Measurements from ENCODE around the gene PXYLP1.

Gene PXYLP1

GRCh38 chr3:141272906-141273662 is 41.5 kb downstream of the PXYLP1 start:
- Histone ChIP-seq H3K9ac (ENCODE audit: low read depth, low read length) (no peak overlapping the region; the same call in 1 of the 2 replicates), H4K20me1 (ENCODE audit: insufficient read depth, low read length) (peaks cover 6% of the 10 kb centered on the region; the same call in 1 of the 2 replicates), H3K27me3 (ENCODE audit: insufficient read depth, low read length, poor library complexity) (no peaks in the 10 kb centered on the region), H2AFZ (ENCODE audit: low read depth, low read length) (no peak overlapping the region), H3K4me2 (ENCODE audit: insufficient read depth, low read length) (no peak overlapping the region), H3K4me3 (ENCODE audit: low read depth in 1 of 2, low read length in 2 of 2) (no peak overlapping the region), H3K9me3 (ENCODE audit: insufficient read depth, low read length, severe bottlenecking) (no peaks in the 10 kb centered on the region), H3K79me2 (ENCODE audit: insufficient read depth, low read length) (peaks cover 87% of the 10 kb centered on the region), H3K27ac (ENCODE audit: low read length) (peak overlapping the region; percentile 65), H3K4me1 (ENCODE audit: insufficient read depth, low read length) (peaks cover 72% of the 10 kb centered on the region), H3K36me3 (ENCODE audit: insufficient read depth, low read length) (peaks cover 100% of the 10 kb centered on the region)
- TF ChIP-seq, protein P1, sequence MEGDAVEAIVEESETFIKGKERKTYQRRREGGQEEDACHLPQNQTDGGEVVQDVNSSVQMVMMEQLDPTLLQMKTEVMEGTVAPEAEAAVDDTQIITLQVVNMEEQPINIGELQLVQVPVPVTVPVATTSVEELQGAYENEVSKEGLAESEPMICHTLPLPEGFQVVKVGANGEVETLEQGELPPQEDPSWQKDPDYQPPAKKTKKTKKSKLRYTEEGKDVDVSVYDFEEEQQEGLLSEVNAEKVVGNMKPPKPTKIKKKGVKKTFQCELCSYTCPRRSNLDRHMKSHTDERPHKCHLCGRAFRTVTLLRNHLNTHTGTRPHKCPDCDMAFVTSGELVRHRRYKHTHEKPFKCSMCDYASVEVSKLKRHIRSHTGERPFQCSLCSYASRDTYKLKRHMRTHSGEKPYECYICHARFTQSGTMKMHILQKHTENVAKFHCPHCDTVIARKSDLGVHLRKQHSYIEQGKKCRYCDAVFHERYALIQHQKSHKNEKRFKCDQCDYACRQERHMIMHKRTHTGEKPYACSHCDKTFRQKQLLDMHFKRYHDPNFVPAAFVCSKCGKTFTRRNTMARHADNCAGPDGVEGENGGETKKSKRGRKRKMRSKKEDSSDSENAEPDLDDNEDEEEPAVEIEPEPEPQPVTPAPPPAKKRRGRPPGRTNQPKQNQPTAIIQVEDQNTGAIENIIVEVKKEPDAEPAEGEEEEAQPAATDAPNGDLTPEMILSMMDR (IDR thresholded peaks at IDR 0.05; ENCODE audit: borderline replicate concordance, extremely low read depth, low read length, poor library complexity, severe bottlenecking): no peak
- TF ChIP-seq EZH2 (IDR thresholded peaks at IDR 0.05; ENCODE audit: borderline replicate concordance, low read depth, low read length, severe bottlenecking): no peak
- ATAC-seq (ENCODE audit: insufficient read depth, low read depth) (no peak), DNase-seq (no peak)

DNA sequence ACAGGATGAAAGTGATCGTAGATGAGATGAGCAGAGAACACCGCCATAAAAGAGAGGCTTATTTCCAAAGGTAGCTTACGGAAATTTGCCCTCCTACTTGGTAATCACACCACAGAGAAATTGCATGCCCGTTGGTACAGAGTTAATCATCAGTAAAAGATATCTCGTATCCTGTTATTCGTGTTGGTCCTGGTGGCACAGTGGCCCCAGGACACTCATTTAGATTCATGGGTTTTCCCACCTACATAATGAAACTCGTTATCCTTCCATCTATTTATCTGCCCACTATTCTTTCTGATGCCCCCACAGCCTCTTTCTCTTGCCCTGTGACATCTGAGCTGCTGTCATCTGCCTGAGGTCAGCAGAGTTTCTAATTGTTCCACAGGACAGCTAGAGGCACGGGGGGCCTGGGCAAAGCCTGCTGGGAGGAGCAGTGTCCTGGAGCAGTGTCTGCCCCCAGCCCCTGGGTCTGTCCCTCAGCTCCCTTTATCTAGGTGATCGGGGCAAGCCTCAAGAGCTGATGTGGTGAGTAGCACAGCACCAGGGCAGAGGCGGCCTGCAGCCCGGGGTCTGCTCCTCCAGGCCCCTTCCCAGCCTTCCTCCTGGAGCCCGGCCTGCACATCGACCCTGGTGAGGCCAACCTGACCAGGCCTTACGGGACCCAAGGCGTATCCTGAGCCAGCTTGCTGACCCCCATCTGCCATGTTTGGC is 42.2 kb downstream of the PXYLP1 start:
- Histone ChIP-seq H3K4me1 (ENCODE audit: insufficient read depth, low read length) (peaks cover 64% of the 10 kb centered on the region), H3K27ac (ENCODE audit: low read length) (peak overlapping the region; percentile 65), H4K20me1 (ENCODE audit: insufficient read depth, low read length) (peaks cover 5% of the 10 kb centered on the region; the same call in 1 of the 2 replicates), H3K4me2 (ENCODE audit: insufficient read depth, low read length) (no peak overlapping the region), H3K4me3 (ENCODE audit: low read depth in 1 of 2, low read length in 2 of 2) (no peak overlapping the region), H3K9ac (ENCODE audit: low read depth, low read length) (no peak overlapping the region; the same call in 1 of the 2 replicates), H3K27me3 (ENCODE audit: insufficient read depth, low read length, poor library complexity) (no peaks in the 10 kb centered on the region), H3K79me2 (ENCODE audit: insufficient read depth, low read length) (peaks cover 80% of the 10 kb centered on the region), H3K9me3 (ENCODE audit: insufficient read depth, low read length, severe bottlenecking) (no peaks in the 10 kb centered on the region), H2AFZ (ENCODE audit: low read depth, low read length) (no peak overlapping the region), H3K36me3 (ENCODE audit: insufficient read depth, low read length) (peaks cover 100% of the 10 kb centered on the region)
- no peak for TF ChIP-seq EZH2 (IDR thresholded peaks at IDR 0.05; ENCODE audit: borderline replicate concordance, low read depth, low read length, severe bottlenecking)
- TF ChIP-seq, protein P1 (IDR thresholded peaks at IDR 0.05; ENCODE audit: borderline replicate concordance, extremely low read depth, low read length, poor library complexity, severe bottlenecking): no peak
- no peak for DNase-seq
- ATAC-seq (ENCODE audit: insufficient read depth, low read depth): no peak

- Histone ChIP-seq H3K27ac (ENCODE audit: low read length) (peak overlapping the region; percentile 65), H3K4me3 (ENCODE audit: low read depth in 1 of 2, low read length in 2 of 2) (no peak overlapping the region), H3K4me1 (ENCODE audit: insufficient read depth, low read length) (peaks cover 58% of the 10 kb centered on the region), H2AFZ (ENCODE audit: low read depth, low read length) (no peak overlapping the region), H3K79me2 (ENCODE audit: insufficient read depth, low read length) (peaks cover 79% of the 10 kb centered on the region), H3K4me2 (ENCODE audit: insufficient read depth, low read length) (no peak overlapping the region), H4K20me1 (ENCODE audit: insufficient read depth, low read length) (peaks cover 3% of the 10 kb centered on the region; the same call in 1 of the 2 replicates), H3K9me3 (ENCODE audit: insufficient read depth, low read length, severe bottlenecking) (no peaks in the 10 kb centered on the region), H3K9ac (ENCODE audit: low read depth, low read length) (no peak overlapping the region; the same call in 1 of the 2 replicates), H3K36me3 (ENCODE audit: insufficient read depth, low read length) (peaks cover 100% of the 10 kb centered on the region), H3K27me3 (ENCODE audit: insufficient read depth, low read length, poor library complexity) (no peaks in the 10 kb centered on the region)
- peak; percentile 4; the same call in 1 of the 3 replicates for ATAC-seq (ENCODE audit: insufficient read depth, low read depth)
- TF ChIP-seq, protein P1 (IDR thresholded peaks at IDR 0.05; ENCODE audit: borderline replicate concordance, extremely low read depth, low read length, poor library complexity, severe bottlenecking): no peak
- DNase-seq: no peak
These were observed 42.9 kb downstream of the PXYLP1 start for GRCh38 chr3:141274411-141275031.

All from DND-41 (cell line).